GM23338 (cell line): ENCODE measurements around the gene DHRS12.

Source experiments
- CTCF ChIP-seq, 2 experiments: fragments of 200-600 bp in 1 of 2; sonication (generic) in 1 of 2; conservative IDR thresholded peaks; 2 replicates each; pipeline versions ENCODE4 v1.5.1 to v1.6.1; 2016 to 2017; ENCODE audit warnings: antibody characterized with exemption in 2 of 2, low read depth in 2 of 2, mild to moderate bottlenecking in 2 of 2, moderate library complexity in 1 of 2
- EZH2 ChIP-seq: fragments of 200-600 bp; sonication (generic); IDR thresholded peaks from one replicate; pipeline ENCODE4 v1.8.0; 2017; ENCODE audit warnings: antibody characterized with exemption, mild to moderate bottlenecking, low read depth; ENCODE audit not compliant: unreplicated experiment
- EZH2phosphoT487 ChIP-seq: fragments of 200-600 bp; sonication (generic); IDR thresholded peaks from one replicate; pipeline ENCODE4 v1.8.1; 2018; ENCODE audit warnings: antibody characterized with exemption; ENCODE audit not compliant: unreplicated experiment
- JUNB ChIP-seq: IDR thresholded peaks from one replicate; pipeline ENCODE4 v1.6.1; 2016; ENCODE audit warnings: antibody characterized with exemption; ENCODE audit not compliant: unreplicated experiment
- REST ChIP-seq: IDR thresholded peaks from one replicate; pipeline ENCODE4 v1.6.1; 2018; ENCODE audit warnings: antibody characterized with exemption; ENCODE audit not compliant: unreplicated experiment

DNA sequence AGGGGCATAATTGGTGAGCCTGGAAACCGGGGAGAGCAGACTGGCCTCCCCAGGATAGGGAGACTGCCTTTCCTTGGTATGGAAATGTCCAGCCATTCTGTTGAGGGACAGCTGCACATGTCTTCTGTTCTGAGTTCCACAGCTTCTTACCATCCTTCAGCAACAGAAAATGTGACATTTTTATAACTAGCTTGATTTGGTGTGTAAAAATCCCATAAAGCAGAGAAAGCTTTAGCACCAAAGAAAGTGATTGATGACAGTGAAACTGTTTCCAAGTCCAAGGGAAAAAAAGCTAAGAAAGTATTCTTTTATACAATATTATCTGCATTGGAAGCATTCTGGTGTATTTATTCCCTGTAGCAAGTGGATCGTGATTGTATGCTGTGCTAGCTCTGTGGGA is 61.9 kb downstream of the DHRS12 start:
- no peak for TF ChIP-seq CTCF (conservative IDR thresholded peaks at IDR 0.05; ENCODE audit: low read depth in 2 of 2)
- TF ChIP-seq REST: no peak
- TF ChIP-seq EZH2phosphoT487: no peak
- TF ChIP-seq EZH2: no peak
- no peak for TF ChIP-seq JUNB
